NCI-H510A (cell line): ENCODE results near the gene UQCC5.

Source experiments
- DNase-seq: peaks from one replicate; lab custom pipeline; 2025; lab: John Stamatoyannopoulos, UW

UQCC5 gene

GRCh38 chr3:52503788-52504424 is 32.5 kb upstream of the UQCC5 start:
- no peak for DNase-seq

DNA sequence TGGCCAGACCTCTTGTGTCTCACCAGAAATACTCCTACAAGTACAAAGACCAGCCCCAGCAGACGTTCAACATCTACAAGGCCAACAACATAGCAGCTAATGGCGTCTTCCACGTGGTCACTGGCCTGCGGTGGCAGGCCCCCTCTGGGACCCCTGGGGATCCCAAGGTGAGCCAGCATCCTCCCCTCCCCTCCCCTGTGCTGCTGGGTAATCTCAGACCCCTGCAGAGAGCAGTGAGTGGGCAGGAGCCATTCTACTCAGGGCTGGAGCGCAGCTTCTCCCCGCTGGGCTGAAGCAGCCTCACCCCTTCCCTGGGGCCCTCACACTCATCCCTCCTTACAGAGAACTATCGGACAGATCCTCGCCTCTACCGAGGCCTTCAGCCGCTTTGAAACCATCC is 31.4 kb upstream of the UQCC5 start:
- no peak for DNase-seq

- DNase-seq: no peak
Observed at GRCh38 chr3:52506266-52506966, 30.0 kb upstream of the UQCC5 start.

DNA sequence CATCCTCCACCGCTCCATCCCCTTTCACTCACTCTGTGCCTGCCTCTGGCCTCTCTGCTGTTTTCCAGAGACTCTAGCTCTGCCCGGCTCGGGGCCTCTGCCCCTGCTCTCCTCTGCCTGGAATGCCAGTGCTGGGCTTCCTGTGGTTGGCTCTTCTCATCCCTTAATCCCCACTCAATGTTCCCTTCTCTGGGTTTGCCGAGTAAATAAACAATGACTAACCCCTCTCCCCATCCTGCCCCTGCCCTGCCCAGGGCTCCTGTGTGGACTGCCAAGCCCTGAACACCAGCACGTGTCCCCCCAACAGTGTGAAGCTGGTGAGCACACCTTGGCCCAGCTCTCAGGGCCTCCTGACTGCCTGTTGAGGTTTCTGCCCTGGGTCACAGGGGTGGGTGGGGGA is 29.0 kb upstream of the UQCC5 start:
- DNase-seq: no peak

- no peak for DNase-seq
Observed at GRCh38 chr3:52509753-52510328, 26.6 kb upstream of the UQCC5 start.

GRCh38 chr3:52511509-52511908 is 24.9 kb upstream of the UQCC5 start:
- DNase-seq: no peak

DNA sequence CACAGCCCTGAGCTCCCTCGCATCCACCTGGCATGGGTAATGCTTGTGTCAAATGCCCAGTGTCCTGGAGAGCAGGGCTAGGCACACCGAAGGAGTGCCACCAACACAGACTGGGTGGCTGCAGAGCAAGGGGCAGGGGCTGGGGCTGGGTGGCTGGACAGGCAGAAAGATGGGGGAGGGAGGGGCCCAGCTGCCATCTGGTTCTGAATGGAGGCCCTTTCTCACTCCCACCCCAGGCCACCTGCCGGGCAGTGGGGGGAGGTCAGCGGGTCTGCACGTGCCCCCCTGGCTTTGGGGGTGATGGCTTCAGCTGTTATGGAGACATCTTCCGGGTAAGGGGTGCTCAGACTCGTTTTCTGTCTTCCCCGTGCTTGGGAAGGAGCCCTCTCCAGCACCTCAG is 24.3 kb upstream of the UQCC5 start:
- no peak for DNase-seq

GRCh38 chr3:52512727-52513126 is 23.7 kb upstream of the UQCC5 start:
- no peak for DNase-seq

DNA sequence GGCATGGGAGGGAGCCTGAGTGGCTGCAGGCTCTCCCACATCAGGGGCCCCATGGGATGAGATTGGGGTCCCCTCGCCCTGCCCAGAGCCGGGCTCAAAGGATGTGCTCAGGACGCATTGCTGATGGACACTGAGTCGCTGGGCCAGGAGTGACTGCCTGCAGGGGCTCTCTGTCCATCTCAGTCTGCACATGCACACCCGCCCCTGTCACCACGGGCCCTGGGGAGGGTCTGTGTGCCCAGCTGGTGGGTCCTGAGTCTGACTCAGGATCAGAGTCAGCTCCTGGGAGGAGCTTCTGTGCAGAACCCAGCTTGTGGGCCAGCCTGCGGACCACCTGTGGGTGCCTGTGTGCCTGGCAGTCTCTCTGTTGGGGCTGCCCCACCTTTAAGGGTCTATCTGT is 23.1 kb upstream of the UQCC5 start:
- no peak for DNase-seq

DNA sequence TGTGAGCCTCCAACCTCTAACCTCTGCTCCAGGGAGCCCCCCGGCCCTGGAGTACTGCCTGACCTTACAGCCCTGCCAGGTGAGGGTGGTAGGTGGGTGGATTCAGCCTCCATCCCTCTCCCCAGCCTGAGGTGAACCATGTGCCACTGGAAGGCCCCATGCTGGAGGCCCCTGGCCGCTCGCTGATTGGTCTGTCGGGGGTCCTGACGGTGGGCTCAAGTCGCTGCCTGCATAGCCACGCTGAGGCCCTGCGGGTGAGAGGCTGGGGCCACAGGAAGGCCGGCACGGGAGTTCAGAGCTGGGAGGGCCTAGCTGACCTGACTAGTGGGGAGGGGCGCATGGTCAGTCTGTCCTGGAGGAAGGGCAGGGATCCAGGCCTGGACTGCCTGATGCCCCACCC is 21.8 kb upstream of the UQCC5 start:
- DNase-seq: no peak

DNA sequence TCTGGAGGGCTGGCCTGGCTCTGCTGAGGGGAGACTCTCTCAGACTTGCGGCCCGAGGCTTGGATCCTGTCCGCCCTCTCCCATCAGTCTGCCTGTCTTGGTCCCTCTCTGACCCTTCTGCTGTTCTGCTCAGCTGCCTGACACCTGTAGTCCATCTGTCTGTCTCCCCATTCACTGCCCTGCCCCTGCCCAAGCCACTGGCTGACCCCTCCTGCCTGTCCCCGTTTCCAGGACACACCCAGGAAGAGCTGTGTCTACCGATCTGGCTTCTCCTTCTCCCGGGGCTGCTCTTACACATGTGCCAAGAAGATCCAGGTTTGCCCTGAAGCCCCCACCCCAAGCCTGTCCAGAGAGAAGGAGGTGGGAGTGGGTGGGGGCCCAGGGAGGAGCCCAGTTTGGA is 21.2 kb upstream of the UQCC5 start:
- DNase-seq: no peak

GRCh38 chr3:52516509-52517195 is 19.8 kb upstream of the UQCC5 start:
- no peak for DNase-seq

DNA sequence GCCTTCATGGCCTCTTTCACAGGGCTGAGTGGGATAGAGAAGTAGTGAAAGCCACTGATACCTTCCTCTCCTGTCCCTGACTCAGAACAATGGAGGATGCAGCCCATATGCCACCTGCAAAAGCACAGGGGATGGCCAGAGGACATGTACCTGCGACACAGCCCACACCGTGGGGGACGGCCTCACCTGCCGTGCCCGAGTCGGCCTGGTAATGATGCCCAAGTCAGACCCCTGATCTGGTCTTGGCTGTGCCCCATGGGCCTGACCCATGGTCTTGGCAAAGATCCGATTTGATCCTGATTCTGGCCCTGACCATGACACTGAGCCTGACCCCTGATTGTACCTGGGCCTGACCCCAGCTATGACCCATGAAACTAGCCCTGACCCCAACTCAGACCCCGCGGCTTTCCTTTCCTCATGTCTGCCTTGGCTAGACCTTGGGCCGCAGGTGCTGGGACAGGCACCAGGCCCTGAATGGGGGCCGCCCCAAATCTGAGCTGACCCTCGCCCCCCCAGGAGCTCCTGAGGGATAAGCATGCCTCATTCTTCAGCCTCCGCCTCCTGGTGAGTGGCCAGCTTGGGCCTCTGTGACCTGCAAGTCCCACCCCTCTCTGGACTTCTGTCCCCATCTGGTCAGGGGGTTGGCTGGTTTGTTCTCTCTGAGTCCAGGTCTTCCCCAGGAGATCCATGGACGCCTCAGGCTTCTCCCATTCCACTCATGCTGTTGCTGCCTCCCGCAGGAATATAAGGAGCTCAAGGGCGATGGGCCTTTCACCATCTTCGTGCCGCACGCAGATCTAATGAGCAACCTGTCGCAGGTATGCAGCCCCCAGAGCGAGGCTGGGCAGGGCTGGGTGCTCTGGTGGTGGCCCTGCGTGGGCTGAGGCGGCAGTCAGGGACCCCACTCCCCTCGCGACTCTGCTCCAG is 18.3 kb upstream of the UQCC5 start:
- no peak for DNase-seq

DNA sequence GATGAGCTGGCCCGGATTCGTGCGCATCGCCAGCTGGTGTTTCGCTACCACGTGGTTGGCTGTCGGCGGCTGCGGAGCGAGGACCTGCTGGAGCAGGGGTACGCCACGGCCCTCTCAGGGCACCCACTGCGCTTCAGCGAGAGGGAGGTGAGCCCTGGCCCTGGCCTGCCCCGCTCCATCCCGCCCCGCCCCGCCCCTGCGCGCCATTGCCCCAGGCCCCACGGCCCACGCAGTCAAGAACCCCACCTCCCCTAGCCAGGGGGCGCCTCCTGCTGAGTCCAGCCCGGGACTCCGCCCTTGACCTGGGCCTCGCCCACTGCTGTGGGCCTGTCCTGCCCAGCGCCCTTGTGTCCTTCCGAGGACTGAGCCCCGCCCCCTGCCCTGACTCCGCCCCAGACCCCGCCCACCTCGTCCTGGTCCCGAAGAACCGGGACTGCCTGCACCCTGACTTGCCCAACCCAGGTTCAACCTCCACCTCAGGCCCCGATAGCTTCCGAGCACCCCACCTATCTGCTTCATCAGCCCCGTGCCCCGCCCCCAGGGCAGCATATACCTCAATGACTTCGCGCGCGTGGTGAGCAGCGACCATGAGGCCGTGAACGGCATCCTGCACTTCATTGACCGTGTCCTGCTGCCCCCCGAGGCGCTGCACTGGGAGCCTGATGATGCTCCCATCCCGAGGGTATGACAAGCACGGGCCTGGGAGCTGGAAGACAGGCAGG is 17.5 kb upstream of the UQCC5 start:
- no peak for DNase-seq

GRCh38 chr3:52519445-52520140 is 16.8 kb upstream of the UQCC5 start:
- DNase-seq: no peak

DNA sequence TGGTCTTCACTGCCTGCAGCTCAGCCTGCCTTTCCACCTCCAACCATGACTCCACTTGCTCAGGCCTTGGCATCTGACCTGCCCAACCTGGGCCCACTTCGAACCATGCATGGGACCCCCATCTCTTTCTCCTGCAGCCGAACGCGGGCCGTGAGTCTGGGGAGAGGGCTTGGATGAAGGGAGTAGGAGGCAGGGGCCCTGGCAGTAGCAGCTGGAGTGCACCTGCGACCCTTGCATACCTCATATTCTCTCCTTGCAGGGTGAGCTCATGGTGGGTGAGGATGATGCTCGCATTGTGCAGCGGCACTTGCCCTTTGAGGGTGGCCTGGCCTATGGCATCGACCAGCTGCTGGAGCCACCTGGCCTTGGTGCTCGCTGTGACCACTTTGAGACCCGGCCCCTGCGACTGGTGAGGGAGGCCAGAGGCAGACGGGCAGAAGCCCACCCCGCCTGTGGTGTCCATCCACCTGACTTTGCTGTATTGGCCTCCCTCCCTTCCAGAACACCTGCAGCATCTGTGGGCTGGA is 16.2 kb upstream of the UQCC5 start:
- no peak for DNase-seq

DNA sequence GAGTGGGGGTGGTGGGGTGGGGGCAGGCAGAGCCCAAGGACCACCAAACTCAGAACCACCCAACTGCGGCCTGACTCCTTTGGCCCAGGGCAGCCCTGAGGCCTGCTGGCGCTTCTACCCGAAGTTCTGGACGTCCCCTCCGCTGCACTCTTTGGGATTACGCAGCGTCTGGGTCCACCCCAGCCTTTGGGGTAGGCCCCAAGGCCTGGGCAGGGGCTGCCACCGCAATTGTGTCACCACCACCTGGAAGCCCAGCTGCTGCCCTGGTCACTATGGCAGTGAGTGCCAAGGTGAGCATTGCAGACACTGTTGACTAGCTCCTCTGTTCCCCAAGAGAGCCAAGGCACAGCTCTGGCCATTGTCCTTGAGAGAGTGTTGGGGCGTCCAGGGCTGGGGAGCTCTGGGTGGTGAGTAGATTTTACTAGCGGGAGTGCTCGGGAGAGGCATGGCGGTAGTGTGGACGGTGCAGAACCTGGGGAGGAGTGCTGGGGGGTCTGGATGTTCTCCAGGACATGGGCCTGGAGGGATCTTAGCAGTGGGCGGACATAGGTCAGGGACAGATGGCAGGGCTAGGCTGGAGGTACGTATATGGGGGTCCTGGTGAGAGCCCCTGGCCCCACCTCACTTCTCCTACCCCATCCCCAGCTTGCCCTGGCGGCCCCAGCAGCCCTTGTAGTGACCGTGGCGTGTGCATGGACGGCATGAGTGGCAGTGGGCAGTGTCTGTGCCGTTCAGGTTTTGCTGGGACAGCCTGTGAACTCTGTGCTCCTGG is 15.5 kb upstream of the UQCC5 start:
- DNase-seq: no peak

- DNase-seq: no peak
Observed at GRCh38 chr3:52521488-52521824, 14.9 kb upstream of the UQCC5 start.

DNA sequence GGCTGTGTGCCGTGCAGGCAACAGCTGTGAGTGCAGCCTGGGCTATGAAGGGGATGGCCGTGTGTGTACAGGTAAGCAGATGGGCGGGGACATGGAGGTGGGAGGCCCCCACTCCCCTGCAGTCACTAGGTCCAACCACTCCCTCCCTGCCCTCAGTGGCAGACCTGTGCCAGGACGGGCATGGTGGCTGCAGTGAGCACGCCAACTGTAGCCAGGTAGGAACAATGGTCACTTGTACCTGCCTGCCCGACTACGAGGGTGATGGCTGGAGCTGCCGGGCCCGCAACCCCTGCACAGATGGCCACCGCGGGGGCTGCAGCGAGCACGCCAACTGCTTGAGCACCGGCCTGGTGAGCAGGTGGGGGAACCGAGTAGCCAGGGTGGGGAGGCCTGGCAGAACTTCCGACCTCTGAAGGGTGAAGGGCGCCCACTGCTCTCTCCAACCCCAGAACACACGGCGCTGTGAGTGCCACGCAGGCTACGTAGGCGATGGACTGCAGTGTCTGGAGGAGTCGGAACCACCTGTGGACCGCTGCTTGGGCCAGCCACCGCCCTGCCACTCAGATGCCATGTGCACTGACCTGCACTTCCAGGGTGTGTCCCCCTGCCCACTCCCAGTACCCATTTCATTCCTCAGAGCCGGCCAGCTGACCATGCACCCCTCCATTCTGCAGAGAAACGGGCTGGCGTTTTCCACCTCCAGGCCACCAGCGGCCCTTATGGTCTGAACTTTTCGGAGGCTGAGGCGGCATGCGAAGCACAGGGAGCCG is 14.3 kb upstream of the UQCC5 start:
- no peak for DNase-seq
